ENCODE results near the gene DMXL2. TPM values are rescaled to one million over a fixed set of nuclear protein-coding genes. Genes with fewer than 3 reads are reported as not detected.

Gene DMXL2
- total RNA-seq, 1 donor from 2014 or later = 3.7 TPM

DNA sequence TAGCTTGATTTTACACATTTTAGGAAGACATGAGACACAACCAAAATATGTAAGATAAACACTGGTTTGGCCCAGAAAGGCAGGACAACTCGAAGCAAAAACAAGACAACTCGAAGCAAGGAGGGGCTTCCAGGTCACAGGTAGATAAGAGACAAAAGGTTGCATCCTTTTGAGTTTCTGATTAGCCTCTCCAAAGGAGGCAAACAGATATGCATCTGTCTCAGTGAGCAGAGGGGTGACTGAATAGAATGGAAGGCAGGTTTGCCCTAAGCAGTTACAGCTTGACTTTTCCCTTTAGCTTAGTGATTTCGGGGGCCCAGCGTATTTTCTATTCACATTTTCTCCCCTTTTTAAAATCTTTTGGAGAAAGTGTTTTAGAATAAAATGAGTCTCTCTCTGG is 206.4 kb downstream of the DMXL2 start:
- intact Hi-C loops (cut with micrococcal nuclease) = no loop called here

DNA sequence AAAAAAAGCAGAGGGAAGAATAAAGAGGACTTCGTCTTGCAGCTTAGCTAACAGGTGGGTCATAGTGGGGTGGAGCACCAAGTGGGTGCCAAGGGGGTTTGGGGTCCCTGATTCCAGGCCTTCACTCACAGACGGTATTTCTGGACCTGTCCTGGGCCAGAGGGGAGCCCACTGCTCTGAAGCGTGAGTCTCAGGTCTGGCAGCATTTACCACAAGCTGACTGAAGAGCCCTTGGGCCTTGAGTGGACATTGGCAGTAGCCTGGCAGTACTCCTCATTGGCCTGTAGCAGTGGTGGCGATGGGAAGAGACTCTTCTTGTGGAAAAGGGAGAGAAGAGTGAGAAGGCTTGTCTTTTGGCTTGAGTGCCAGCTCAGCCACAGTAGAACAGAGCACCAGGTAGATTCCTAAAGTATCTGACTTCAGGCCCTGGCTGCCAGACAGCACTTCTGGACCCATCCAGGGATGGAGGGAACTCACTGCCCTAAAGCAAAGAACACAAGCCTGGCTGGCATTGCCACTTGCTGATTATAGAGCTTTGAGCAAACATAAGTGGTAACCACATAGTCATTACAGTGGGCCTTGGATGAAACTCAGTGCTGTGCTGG is 208.2 kb downstream of the DMXL2 start:
- intact Hi-C loops (cut with micrococcal nuclease) = no loop called here

DNA sequence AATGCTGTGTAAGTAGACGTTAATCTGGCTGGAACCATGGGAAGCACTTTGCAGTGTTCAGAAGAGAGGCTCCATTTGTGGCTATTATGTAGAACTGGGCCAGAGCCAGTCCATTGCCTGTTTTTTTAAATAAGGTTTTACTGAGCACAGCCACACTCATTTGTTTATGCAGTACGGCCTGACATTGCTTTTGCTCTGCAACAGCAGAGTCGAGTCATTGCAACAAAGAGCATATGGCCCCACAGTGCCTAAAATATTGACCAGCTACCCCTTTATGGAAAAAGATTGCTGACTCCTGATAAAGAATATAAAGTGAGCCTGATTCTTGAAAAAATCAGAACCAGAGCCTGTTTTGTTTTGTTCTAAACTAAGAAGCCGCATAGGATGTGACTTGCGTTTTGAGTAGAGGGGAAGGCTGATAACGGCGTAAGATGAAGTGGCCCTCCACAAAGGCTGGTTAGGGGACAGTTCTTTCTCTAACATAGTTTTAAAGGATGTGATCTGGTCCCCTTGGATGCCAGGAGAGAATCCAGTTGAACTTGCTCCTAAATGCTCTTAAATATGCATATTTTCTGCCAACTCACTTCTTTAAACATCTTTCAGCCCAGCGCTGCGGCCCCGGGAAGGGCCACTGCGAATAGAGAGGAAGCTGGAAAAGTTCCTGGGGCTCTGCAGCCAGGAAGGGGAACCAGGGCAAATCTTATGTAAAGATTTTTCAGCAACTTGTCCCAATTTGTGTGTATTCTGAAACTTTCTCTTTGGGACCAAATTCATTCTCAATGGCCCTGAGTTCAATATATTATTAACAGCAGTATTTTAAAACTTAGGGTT is 216.7 kb downstream of the DMXL2 start:
- intact Hi-C loops (cut with micrococcal nuclease) = no loop called here

DNA sequence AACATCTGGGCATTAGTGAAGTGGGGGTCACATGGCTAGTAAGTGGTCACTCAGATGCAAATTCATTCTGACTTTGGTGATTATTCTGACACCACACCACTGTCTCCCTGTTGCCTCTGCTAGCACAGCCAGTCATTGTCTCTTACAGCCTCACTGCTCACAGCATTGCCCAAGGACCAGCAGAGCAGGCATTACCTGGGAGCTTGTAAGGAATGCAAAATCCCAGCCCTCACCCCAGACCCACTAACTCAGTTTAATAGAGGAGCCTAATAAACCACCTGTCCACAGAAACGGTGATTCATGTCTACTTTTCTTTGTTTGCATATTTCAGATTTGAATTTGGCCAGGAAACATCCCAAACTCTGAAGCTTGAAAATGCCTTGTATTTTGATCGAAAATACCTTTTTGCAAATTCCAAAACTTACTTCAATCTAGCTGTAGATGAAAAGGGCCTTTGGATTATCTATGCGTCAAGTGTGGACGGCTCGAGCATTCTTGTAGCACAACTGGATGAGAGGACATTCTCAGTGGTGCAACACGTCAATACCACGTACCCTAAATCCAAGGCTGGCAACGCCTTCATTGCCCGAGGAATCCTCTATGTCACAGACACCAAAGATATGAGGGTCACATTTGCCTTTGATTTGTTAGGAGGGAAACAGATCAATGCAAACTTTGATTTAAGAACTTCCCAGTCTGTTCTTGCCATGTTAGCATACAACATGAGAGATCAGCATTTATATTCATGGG is 218.4 kb downstream of the DMXL2 start:
- intact Hi-C loops (cut with micrococcal nuclease) = no loop called here

DNA sequence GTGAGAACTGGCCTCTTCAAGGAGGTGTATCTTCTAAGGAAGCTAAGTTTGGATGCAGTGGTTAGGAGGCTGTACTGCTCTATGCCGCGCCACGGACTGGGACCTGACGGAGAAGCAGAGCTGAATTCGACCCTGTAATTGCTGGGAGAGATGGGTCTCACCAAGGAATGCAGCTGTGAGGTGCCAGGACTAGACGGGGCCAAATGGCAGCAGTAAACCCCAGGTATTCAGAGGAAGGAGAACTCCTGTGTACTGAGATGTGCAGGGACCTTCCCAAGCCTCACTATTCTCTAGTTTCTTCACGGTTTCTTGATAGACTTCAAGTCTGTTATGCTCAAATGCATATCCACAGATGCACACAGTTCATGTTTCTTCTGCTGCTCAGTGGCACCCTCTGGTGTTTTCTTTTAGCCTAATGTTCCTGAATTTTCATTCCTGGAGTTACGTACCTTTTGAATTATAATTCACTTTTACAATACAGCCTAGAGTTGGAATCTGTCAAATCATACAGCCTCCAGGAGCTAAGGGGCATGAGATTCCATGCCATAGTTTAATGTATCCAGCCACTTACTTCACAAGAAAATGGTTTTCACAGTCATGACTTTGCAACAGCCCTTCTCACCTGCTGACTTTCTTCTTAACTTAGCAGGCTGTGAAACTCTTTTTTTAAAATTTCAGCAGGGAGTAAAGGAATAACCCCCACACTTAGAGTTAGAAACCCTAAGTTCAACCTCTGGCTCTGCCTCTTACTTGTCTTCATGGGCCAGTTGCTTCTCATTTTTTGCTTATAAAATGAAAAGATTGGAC is 219.3 kb downstream of the DMXL2 start:
- intact Hi-C loops (cut with micrococcal nuclease) = no loop called here

DNA sequence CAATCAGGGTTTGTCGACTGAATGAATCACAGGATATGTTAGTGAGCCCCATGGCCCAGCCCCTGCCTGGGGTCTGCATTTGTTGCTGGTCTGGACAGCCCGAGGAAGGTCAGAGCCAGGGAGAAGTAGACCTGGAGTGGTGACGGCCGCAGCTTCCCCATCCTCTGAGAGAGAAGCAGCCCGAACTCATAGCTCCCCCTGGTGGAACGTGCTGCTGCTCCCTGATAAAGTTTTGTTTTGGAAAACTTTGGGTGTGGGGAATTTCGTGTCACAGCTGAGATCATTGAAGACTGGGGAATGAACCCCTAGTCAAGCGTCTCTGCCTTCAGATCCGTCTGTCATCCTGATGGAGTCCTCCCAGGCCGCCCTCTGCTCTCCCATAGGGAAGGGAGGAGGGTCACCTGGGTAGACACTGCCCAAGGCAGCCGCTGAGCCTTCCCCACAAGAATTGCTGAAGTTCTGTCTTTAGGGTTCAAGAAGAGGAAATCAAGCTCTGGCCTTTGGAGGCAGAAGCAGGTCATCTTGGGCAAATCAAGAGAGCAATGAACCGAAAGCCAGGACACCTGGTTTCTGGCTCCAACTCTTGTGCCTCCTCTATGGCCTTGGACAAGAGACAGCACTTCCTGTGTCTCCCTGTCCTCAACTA is 220.6 kb downstream of the DMXL2 start:
- intact Hi-C loops (cut with micrococcal nuclease) = no loop called here

DNA sequence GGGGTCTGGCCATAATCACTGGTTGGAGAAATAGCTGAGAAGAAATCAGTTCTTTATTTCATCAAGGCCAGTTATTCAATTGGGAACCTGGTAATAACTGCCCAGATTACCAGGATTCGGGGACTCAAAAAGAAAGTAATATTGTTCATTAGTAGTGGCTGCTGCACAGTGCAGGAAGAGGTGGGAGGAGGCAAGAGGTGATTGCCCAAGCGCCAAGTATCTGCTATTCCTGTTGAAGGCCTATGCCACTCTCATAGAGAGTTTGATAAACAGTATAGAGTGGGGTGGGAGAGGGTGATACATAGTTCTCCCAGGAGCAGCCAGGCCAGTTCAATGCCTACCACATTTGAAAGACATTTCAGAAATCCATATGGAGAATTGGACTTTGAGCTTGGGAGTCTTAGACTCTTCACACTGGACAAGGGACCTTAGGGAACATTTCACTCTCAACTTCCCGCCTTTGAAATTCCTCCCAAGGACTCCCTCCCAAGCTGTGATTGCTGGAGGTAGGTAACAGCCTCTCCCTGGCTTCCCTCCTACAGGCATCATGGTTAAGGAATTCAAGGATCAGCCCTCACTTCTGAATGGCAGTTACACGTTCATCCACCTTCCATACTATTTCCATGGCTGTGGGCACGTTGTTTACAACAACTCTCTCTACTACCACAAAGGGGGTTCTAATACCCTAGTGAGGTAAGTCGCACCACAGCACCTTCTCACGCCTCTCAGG is 221.4 kb downstream of the DMXL2 start:
- intact Hi-C loops (cut with micrococcal nuclease) = no loop called here

DNA sequence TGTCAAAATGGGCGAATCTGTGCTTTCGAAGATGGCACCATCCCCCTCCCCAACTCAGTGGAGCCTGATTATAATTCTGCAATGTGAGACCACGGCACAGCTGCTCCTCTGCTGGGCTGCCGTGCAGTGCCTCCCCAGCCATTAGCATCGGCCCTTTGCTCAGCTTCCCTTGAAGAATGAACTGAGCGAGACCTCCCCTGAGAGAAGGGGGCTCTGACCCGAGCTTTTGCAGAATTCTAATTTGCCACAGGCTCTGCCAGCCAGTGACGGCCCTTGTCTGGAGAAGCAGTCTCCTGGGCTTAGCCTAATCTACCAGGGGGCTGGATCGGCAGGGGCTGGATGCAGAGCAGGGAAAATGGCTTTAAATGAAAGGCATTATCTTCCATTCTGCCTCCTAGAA is 223.9 kb downstream of the DMXL2 start:
- intact Hi-C loops (cut with micrococcal nuclease) = no loop called here

Other genes with a start within 250 kb of the DMXL2 start
- not detected in 2 replicates for gene SCG3, start 58.7 kb upstream of the DMXL2 start, total RNA-seq
- 13.2 and 14.3 TPM in 2 replicates for gene LYSMD2, start 114.9 kb upstream of the DMXL2 start, total RNA-seq
- 4.1 and 4.2 TPM in 2 replicates for gene TMOD2, start 128.8 kb upstream of the DMXL2 start, total RNA-seq
- 60.5 and 60.8 TPM in 2 replicates for gene TMOD3, start 206.9 kb upstream of the DMXL2 start, total RNA-seq